Fibroblast of villous mesenchyme (primary cell): ENCODE measurements around the gene C8G. TPM values are rescaled to one million over a fixed set of nuclear protein-coding genes. Genes with fewer than 3 reads are reported as not detected.

ENCODE experiments used
- DNase-seq: peaks from one replicate; pipeline ENCODE4 v3.0.0-alpha.2; 2010; ENCODE audit warnings: low read depth
- H3K4me3 ChIP-seq: 2 replicates; pipeline ENCODE4 v1.5.1; 2011; ENCODE audit warnings: low read depth, mild to moderate bottlenecking, low read length
- total RNA-seq: library from RNA; depleted of rRNA; stranded (reverse); fragments of >200 nt; gene quantifications from 2 replicates; pipeline ENCODE4 v1.2.3, GENCODE V29; 2012
- TF ChIP-seq, protein P1 (sequence below): IDR thresholded peaks from 2 replicates; pipeline ENCODE4 v1.5.1; 2012; ENCODE audit warnings: low read depth, mild to moderate bottlenecking, low read length; ENCODE audit not compliant: insufficient read depth

C8G gene
- total RNA-seq, 1 donor: 0.86 TPM

DNA sequence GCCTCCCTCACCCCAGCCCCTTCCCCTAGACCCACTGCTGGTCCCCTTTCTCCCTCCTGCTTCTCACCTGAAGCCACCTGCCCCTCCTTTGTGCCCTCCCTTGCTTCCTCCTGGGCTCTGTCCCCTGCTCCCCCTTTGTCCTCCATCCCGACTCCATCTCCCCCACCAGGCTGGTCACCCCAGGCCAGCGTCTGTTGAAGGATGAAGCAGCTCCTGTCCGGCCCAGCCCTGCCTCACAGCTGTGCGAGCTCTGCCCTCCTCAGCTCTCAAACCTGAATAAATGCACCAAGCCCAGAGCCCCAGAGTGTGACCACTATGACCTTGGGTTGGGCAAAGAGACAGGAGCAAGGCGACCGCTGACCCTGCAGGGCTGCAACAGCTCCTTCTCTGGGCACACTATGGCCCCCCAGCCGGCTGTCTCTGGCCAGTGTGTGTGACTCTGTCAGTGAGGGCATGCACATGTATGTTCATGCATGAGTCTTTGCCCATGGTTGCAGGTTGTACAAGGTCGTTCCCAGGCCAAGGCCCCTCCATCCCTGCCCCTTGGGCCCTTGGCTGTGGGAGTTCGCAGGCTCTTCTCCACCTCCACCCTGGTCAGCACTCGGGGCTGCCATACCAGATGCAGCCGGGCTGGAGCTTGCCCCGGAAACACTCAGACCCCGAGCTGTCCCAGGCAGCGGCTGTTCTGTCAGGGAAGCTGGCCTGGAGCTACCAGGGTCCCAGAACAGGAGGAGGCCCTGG lies 10.3 kb downstream of the C8G start:
- H3K4me3 ChIP-seq: no peak overlapping the region
- TF ChIP-seq, protein P1, sequence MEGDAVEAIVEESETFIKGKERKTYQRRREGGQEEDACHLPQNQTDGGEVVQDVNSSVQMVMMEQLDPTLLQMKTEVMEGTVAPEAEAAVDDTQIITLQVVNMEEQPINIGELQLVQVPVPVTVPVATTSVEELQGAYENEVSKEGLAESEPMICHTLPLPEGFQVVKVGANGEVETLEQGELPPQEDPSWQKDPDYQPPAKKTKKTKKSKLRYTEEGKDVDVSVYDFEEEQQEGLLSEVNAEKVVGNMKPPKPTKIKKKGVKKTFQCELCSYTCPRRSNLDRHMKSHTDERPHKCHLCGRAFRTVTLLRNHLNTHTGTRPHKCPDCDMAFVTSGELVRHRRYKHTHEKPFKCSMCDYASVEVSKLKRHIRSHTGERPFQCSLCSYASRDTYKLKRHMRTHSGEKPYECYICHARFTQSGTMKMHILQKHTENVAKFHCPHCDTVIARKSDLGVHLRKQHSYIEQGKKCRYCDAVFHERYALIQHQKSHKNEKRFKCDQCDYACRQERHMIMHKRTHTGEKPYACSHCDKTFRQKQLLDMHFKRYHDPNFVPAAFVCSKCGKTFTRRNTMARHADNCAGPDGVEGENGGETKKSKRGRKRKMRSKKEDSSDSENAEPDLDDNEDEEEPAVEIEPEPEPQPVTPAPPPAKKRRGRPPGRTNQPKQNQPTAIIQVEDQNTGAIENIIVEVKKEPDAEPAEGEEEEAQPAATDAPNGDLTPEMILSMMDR: no peak
- no peak for DNase-seq

DNA sequence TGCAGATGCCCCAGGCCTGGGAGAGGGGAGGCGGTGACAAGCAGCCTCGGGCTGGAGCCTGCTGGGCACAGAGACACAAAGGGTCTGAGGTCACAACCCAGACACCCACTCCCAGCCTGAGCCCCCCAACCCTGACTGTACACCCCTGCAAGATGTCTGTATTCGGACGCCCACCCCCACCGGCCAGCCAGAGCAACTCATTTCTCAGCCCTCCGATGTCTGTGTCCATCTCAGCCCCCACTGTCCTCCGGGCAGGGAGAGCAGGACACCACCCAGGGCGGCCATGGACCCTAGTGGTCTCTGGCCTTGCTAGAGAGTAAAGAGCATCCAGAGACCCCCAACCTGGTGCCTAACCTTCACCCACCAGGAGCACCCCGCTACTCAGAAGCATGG lies 10.9 kb downstream of the C8G start:
- no peak overlapping the region for H3K4me3 ChIP-seq
- TF ChIP-seq, protein P1: no peak
- no peak for DNase-seq

DNA sequence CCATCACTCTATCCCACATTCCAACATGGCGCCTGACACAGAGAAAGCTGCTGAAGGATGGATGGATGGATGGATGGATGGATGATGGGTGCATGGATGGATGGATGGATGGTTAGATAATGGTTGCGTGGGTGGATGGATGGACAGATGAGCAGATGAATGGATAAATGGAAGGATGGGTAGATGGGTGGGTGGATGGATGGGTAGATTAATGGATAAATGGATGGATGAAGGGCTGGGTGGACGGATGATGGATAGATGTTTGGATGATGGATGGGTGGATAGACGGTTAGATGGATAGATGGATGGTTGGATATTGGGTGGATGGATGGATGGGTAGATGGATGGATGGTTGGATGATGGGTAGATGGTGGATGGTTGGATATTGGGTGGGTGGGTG lies 11.6 kb downstream of the C8G start:
- TF ChIP-seq, protein P1: no peak
- no peak for DNase-seq

DNA sequence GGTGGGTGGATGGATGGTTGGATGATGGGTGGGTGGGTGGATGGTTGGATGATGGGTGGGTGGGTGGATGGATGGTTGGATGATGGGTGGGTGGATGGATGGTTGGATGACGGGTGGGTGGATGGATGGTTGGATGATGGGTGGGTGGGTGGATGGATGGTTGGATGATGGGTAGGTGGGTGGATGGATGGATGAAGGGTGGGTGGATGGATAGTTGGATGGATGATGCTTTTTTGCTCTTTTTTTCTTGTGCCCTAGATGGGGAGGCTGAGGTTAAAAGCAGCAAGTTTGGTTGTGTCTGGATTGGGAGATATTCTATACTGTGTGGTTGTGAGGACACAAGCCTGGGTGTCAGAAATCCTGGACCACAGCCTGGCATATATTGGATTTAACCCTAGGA lies 12.4 kb downstream of the C8G start:
- H3K4me3 ChIP-seq: no peak overlapping the region
- no peak for DNase-seq
- TF ChIP-seq, protein P1: no peak

More for the DNA sequence above, 11.6 kb downstream of the C8G start:
- no peak overlapping the region for H3K4me3 ChIP-seq

DNA sequence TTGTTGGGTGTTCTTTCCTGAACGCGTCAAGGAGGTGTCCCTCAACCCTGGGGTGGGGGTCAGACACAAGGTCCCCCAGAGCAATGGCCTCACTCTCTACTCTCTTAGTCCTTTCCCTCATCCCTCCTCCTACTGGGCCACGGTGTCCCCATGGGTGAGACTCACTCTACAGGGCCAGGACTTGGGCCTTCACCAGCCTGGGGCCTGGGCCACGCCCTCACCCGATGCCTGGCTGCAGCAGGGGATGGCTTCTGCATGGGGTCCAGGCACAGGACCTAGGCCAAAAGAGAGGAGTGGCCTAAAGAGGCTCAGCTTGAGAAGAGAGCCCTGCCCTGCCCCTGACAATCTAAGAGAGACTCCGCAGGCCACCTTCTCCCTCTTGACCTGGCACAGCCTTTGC lies 12.9 kb downstream of the C8G start:
- no peak overlapping the region for H3K4me3 ChIP-seq
- DNase-seq: no peak
- TF ChIP-seq, protein P1: no peak

DNA sequence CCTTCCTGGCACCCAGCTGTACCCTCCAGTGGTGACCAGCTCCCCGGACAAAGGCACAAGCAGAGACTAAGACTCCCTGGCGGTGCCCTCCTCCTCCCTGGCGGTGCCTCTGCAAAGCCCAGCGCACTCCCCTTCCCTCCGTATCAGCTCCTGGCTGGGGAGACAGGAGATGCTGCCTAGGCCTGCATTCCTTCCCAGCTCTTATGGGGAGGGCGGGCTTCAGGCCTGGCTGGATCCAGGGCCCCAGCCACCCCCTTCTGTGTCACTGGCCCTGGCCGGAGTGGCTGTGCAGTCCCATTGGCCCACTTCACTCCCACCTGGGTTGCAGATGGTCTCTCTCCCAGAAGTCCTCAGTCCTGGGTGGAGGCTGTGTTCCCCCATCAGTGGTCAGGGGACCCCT lies 13.4 kb downstream of the C8G start:
- H3K4me3 ChIP-seq: no peak overlapping the region
- DNase-seq: no peak
- TF ChIP-seq, protein P1: no peak
